Fibroblast of peridontal ligament (primary cell): ENCODE results near the gene CPB1.

Experiments used
- DNase-seq: peaks from one replicate; pipeline ENCODE4 v3.0.0-alpha.2; 2010; ENCODE audit errors: extremely low read depth

The CPB1 gene

DNA sequence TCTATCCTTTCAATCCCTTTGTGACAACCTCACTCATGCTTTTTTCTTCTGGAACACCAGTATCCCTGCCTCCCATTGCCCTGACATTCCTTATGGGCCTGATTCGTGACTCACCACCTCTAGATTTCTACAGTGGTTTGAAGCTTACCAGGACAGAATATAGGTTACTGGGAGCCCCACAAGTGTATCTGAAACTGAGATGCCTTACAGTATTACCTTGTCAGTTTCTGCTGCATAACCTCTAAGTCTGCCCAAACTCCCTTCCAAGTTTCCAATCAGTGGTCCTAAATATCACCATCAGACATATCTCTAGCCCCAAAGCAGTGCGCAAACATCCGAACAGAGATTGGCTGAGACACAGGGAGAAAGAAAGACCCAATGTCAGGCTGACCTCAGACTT is 5.6 kb downstream of the CPB1 start:
- DNase-seq, result no peak

DNA sequence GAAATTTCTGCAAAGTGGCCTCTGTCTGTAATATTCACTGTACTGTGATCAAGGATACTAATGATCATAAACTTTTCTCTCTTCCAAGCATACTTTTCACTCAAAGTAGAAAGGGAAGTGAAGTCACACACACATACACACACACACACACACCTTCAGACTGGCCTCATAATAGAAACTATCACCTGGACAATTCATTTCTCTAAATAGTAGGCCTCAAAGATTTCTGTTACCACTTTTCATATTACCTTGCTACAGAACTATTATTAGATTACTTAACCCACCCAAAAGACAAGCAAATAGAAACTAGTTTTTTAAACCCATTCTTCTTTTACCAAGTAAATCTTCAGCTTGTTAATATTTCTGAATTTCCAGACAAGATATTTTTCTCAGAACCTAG is 12.2 kb downstream of the CPB1 start:
- no peak for DNase-seq

DNA sequence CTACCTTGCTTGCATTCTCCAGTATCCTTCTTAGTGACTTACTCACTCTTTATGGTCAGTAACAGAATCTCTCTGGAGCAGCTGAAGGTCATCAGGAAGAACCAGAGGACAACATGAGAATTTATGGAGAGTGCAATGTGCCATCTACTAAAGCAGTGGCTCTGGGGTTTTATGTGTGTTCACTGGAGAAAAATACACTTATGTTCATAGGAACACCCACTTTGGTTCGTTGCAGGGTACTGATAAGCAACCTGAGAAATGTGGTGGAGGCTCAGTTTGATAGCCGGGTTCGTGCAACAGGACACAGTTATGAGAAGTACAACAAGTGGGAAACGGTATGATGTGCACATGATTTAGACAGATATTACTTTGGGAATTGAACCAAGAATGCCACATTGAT is 12.8 kb downstream of the CPB1 start:
- no peak for DNase-seq

DNA sequence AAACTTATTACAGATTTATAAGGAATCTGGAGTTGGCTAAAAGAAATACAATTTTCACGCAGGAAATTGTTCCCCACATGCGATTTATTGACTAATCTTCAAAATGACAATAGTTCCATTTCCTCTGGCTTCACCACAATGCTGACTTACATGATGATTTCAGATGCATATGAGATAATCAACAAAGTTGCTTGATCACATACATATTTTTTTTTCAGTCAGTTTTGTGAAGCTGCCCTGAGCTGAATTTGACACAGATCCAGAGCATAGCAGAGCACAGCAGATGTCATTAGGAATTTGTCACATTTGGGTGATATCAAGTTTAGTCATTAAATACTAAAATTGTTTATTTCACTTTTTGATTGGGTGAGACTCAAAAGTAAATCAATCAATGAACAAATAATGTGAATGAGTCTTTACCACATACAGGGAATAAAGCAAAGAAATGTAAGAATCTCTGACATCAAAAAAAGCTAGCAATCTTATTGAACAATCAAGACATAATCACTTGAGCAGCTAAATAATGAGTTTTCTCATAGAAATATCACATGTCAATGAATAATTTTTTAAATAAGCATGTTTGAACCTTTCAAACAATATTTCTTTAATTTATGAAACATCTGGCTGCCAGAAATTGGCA is 18.3 kb downstream of the CPB1 start:
- no peak for DNase-seq

DNA sequence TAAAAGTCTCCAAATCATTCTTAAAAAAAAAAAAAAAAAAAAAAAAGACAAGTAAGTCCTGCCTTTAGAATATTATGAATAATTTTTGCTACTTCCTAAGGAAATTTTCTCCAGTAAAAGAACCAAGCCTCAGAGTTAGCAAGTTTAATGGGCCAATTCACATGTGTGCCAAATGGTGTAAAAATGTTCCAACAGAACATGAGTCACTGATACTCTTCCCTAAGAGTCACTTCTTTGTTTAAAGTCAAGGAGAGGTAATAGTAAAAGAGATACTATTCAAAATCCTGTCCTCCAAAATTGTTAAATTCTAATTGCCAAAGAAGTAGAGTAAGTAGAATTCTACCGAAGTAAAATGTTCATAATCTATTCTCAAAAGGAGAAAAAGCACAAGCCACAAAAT is 19.7 kb downstream of the CPB1 start:
- peak; percentile 41 for DNase-seq

DNA sequence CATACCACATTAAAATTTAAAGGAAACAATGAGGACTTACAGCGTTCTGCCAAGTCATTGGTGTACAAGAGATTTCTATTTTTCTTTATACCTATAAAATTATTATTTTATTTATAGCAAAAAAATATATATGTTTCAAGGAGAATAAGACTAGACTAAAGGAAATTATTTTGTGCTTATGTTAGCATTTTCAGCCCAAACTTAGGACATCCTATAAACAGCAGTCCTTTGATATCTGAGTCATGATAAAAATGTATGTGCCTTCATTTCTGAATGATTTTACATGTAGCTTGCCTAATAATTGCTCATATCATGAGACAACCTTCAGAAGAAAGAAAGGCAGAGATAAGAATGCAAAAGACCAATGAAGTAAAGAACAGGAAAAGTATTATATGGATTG is 20.8 kb downstream of the CPB1 start:
- DNase-seq, result no peak

DNA sequence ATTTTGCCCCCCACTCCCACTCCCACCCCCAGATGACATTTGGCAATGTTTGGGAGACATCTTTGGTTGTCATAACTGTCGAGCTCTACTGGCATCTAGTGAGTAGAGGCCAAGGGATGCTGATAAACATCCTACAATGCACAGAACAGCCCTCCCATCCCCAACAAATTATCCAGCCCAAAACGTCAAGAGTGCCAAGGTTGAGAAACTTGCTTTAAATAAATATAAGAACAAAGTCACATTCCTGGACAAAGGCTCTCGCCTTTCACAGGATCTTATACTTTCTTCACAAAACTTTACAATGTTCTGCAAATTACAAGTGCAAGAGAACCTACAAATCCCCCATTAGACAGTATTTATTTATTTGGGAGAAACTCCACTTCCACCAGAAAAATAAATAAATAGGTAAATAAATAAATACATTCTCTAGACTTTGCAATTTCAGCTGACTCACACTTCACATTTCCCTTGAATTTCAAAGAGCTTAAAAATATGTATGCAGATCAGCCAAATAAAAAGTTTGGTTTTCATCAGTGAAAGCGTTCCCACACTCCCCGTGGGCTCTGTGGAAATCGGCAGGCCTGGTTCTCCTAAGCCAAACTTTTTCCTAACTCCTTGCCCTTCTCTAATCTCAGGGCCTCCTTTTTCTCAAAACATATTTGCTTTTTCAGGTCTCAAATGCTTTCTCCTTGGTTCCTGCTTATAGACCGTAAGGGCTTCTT is 24.8 kb downstream of the CPB1 start:
- peak; percentile 75 for DNase-seq

DNA sequence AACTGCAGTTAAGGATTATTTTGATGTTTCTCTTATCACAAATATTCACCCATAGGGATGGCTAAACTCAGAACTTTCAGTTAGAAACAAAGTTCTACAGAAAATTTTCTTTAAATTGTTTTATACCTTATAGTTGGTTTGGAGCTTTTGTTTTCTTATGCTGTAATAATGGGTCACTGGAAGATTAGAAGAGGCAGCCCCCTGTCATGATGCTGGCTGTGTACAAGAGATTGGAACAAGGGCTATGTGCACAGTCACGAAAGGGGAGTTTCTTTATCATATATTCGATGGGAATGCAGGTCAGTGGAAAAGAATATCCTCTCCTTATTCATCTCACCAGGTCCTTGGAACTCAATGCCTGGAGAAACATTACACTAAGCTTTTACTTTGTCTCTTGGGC is 25.5 kb downstream of the CPB1 start:
- DNase-seq, result no peak

DNA sequence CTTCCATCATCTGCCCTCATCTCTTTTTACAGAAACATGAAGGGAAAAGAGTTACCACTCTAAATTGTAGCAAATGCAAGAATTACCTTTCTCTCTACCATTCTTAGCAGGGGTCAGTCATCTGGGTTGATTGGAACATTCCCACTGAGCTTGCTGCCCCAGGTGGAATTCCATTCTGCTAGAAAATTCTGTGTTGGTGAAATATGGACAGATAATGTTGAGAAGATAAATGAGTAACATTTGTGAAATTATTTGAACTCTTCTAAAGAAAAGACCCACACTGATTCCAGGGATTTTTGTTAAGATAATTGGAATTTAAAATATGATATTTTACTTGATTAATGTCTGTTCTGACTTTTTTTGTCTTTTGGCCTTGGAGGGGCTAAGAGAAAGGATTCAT is 26.4 kb downstream of the CPB1 start:
- no peak for DNase-seq

DNA sequence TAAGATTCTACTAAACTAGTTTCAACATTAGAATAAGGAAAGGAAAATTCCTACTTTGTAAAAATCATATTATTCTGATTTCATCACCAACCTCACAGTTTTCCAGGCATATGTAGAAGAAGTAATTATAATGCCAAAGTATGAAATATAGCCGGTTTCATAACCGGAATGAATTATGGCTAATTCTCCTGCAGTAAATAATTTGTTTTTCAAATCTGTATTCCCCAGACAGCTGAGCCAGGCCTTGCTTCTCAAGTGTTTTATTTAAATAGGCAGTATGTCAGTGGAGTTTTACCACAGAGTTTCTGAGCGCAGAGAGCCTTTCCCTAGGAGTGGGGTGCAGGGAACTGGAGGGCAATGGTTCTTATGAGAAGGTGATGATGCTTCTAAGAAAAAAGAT is 28.8 kb downstream of the CPB1 start:
- DNase-seq, result no peak

DNA sequence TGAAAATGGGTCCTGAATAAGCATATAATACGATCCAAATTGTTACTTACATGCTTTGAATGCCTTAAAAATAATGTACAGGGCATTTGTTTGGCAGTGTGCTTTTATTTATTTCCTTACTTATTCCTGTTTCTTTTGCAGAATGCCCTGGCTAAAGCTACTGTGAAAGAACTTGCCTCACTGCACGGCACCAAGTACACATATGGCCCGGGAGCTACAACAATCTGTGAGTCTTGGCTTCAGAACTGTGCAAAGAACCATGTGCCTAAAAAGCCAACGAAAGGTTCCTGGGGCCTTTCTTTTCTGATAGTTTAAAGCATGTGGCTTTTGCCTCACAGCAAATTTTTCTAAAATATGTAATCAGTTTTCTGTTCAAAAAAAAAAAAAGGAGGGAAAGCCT is 29.7 kb downstream of the CPB1 start:
- no peak for DNase-seq

DNA sequence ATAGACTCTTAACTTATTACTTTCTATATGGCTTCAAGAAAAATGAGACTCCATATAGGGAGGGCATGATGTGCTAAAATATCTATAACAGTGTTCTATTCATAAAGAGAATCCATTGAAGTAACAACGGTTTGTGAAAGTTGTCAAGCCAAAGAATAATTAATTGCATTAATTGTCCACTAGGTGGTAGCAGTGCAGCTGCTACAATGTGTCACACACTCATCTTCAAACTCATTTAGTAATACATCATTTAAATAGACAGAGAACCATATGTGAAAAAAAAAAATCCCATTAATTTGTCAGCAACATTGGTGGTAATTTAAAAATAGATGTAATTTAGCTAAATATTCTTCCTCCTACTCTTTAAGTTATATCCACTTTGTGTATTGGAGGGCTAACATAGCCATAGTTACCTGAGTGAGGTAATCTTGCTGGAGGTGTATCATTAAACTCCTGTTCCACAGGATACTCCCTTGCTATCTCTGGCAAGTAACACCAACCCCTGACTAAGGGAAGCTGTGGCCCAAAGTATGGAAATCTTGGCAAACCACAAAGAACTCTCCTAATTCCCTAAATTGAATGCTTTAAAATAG is 33.8 kb downstream of the CPB1 start:
- peak; percentile 80 for DNase-seq

DNA sequence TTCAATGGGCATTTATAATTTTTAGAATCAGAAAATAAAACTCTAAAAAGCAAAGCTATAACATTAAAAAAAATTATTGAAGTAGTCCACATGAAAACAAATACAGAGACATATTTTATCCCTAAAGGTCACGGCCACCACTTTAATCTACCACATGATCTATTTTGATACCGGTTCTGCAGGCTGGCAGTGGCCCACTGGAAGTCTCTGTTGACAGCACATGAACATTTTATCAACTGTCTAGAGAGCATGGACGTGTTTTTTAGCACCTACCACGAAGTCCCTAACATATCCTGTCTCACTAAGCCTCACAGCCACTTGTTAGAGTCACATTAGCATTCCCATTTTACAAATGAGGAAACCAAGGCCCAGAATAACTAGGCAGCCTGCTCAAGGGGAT is 35.7 kb downstream of the CPB1 start:
- no peak for DNase-seq

DNA sequence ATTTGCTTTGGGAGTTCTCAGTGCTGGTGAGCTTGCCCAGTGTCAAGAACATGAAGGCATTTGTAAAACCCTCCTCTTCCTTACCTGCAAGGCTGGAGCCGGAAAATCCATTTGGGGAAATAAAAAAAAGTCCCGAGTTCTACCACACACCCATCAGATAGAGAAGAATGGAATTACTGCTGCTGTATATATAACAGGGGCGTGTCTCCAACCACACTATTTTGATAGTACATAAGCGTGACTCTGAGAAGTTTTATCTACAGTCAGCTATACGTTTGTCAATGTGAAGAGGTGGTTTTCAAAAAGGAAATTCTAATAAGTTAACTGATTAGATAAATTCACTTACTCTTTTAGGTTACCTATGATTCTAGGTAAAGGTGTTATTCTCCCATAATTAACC is 36.2 kb downstream of the CPB1 start:
- no peak for DNase-seq

DNA sequence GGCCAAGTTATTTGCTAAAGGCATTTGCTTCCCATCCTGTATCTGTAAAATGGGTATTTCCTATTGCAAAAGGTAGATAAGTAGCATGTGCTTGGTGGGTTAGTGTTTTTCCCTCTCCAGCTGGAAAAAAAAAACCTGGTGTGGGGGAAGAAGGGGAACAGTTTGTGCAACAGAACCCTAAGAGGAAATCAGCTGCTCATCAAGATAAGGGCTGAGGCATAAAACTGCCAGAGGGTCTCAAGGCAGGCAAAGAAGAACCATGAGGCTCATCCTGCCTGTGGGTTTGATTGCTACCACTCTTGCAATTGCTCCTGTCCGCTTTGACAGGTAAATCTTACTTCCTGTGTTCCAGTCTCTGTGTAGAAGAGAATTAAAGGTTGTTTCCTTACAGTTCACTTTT is 37.4 kb downstream of the CPB1 start, which contains the start of gene CPA3:
CPA3 (plus strand) TSS at position 248 of the 400 bp plus-strand sequence; CDS start at position 260, 12 bp downstream.
- DNase-seq, result no peak

DNA sequence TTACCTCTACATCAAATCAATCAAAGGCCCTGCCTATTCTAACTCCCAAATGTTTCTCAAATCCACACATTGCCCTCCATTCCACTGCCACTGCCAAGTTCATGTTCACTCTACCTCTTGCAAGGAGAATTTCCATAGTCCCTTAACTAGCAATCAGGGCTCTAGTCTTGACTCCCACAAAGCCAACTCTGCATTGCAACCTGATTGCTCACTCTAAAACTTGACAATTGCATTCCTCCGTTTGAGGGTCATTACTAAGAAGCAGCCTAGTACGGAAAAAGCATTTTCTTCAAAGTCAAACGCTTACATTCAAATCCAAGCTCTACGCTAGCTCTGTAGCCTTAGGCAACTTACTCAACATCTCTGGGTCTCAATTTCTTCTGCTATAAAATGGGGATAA is 38.6 kb downstream of the CPB1 start:
- peak; percentile 68 for DNase-seq

DNA sequence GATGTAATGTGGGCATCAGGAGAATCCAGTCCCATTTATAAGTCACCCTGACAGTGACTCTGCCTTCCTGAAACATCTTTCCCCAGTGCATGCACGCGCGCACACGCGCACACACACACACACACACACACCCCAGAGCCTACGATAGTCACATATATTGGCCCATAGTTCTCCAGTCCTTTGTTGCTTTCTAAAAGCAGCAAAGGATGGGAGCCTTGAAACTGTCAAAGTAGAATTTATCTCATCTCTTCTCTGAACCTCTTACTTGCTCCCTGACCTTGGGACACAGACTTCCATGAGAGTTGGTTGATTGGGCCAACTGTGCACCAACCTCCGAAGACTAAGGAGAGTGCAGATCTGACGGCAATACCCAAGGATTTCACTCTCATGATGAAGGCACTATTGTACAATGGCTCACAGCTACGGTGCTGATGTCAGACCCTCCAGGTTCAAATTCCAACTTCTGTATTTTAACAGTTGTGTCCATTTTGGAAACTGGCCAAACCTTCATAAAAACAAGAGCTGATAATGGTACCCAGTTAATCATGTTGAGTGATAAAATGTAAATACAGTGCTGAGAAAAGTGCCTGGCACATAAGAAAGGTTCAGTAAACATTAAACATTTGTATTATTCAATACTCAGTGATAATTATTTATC is 45.8 kb downstream of the CPB1 start:
- no peak for DNase-seq

DNA sequence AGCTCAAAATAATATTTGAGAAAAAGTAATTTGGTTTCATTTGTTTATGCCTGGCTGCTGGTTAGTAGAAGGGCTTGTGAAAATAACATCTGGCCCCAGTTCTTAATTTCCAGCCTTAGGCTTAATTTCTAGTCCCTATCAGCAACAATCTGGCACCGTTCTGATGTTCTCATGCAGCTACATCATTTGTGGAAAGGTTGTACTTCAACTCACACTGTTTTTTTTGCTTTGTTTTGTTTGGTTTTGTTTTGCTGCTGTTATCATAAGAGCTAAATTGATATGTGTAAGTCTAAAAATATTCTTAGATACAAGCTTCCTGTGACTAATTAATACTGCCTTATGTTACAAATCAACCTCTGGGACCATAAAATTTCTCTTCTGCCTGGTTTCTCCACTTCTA is 46.4 kb downstream of the CPB1 start:
- no peak for DNase-seq

DNA sequence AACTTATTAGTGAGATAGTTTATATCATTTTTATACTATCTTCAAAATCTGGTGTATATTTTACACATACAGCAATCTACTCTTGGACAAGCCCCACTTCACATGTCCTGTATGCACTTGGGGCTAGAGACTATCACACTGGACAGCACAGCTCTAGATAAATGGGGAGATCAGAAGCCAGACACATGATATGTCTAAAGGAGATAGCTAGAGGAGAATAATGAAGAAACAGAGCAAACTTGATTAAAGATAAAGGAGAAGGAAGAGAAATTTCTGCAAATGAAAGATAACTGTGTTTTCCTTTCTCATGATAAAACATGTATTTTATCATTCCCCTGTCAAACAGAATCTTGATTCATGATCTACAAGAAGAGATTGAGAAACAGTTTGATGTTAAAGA is 50.5 kb downstream of the CPB1 start:
- DNase-seq, result no peak

DNA sequence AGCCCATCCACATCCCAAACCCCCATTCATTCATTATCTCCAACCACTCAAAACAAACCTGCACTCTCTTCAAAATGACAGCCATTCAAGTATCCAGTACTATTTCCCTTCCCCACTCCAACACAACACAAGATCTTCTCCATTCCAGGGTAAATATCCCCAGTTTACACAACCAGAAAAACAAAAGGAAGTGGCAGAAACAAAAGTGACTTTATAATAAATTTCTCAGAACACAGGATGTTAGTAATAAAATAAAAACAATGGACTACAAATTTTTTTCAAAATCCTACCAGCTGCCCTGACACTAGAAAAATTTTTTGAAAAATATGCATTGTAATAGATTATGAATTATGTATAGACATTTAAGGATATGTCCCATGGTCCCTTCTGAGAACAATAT is 51.6 kb downstream of the CPB1 start:
- DNase-seq, result no peak

DNA sequence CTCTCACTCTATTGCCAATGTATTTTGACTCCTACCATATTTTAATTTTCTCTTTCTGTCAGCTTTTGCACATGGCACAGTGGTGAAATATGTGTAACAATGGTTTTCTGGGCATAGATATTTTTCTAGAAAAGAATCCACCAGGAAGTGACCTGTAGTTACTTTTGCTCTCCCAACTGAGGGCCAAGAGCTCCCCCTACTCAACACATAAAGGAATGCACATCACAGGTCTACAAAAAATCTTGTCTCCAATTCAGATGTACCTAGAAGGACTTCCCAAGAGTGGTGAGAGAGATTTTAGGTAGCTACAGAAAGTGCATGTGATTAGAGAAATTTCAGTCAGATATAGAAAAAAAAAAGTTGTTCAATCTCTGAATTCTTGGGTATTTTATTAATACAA is 53.1 kb downstream of the CPB1 start:
- DNase-seq, result no peak

DNA sequence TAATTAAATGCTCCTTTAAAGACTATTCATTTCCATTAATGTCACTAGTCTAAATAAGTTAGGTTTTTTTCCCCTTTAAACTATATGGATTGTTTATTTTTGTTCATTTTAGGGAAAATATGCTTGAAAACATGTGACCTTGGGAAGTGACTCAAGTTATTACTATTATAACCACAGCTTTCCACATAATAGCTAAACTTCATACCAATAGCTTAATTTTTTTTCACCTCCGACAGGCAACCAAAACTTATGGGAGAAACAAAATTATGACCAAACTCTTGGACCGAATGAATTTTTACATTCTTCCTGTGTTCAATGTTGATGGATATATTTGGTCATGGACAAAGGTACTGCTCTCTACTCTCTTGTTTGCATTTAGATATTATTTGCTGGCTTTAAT is 53.7 kb downstream of the CPB1 start:
- peak; percentile 25 for DNase-seq

DNA sequence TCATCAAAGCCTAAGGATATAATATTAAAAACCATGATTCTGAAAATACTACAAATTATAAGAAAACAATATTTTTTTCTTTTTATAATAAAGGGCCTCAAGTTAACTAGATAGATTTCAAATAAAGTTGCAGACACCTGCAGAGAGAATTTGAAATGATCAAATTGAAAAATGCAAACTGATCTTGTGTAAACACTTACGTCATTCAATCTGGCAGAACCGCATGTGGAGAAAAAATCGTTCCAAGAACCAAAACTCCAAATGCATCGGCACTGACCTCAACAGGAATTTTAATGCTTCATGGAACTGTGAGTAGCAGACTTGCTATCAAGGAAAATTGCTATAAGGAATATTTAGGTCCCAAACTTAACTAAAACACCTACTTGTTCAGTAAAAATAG is 54.7 kb downstream of the CPB1 start:
- DNase-seq, result peak; percentile 83
